Upper lobe of left lung (tissue), 4 donors: ENCODE data around the gene BPIFB4.

Experiments used
- CTCF ChIP-seq, 6 experiments: fragments of 450-650 bp in 4 of 6; fragments of 200-600 bp in 2 of 6; sonication (generic) in 2 of 6; IDR thresholded peaks; one replicate each; pipeline ENCODE4 v1.5.1; 2016 to 2019; ENCODE audit warnings: antibody characterized with exemption in 6 of 6
- EP300 ChIP-seq, 4 donors: sonication (generic); formaldehyde crosslinking; IDR thresholded peaks; one replicate each; pipeline ENCODE4 v1.5.1; 2017; ENCODE audit warnings: antibody characterized with exemption in 4 of 4, control low read depth in 2 of 4
- POLR2A ChIP-seq, 4 donors: fragments of 450-650 bp; IDR thresholded peaks; one replicate each; pipeline ENCODE4 v1.5.1; 2016 to 2017; ENCODE audit warnings: antibody characterized with exemption in 4 of 4, mild to moderate bottlenecking in 2 of 4
- POLR2AphosphoS5 ChIP-seq, 2 donors: sonication (generic); formaldehyde crosslinking; IDR thresholded peaks; one replicate each; pipeline ENCODE4 v1.5.1; 2017; ENCODE audit warnings: antibody characterized with exemption in 2 of 2

GRCh38 chr20:33038243-33038642 lies 41.2 kb upstream of the BPIFB4 start:
- no peak for TF ChIP-seq POLR2AphosphoS5 (IDR thresholded peaks at IDR 0.05)
- TF ChIP-seq POLR2A (IDR thresholded peaks at IDR 0.05) = no peak
- no peak for TF ChIP-seq CTCF (IDR thresholded peaks at IDR 0.05)
- no peak for TF ChIP-seq EP300 (IDR thresholded peaks at IDR 0.05)
